SK-N-SH treated with all-trans-retinoic acid at 6 μM for 48 hours (cell line): ENCODE measurements around the gene CETN1.

Source experiments
- RARB ChIP-seq: fragments of 250-450 bp; sonication (Bioruptor Pico); IDR thresholded peaks from 2 replicates; pipeline ENCODE4 v1.8.0; 2021; ENCODE audit warnings: mild to moderate bottlenecking, moderate library complexity
- TOX ChIP-seq: fragments of 250-450 bp; sonication (Bioruptor Pico); IDR thresholded peaks from 2 replicates; pipeline ENCODE4 v1.8.0; 2021; ENCODE audit warnings: mild to moderate bottlenecking, moderate library complexity, borderline replicate concordance
- ZFP30 ChIP-seq: fragments of 450-650 bp; formaldehyde crosslinking; IDR thresholded peaks from 2 replicates; pipeline ENCODE4 v1.5.0; 2022; ENCODE audit warnings: mild to moderate bottlenecking, moderate library complexity

DNA sequence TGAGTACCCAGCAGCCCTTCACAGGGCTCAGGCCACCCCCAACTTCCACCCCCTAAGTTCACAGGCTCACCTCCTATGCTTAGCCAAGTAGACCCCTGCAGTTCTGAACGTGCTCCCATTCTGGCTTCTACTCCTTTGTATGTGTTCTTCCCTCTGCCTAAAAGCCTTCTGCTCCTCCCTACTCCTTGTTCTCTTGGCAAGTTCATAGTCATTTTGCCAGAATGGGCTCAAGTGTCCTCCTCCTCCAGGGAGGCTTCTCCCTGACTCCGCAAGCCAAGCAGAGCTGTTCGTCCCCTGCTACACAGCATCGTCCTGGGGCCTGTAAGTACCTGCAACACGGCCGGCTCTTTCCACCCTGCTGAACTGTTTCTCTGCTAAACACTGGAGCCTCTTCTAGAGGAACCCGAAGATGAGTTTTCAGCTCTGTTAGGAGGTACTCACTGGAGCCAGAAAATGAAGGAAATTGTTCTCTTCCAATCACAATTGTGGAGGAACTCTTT lies 14.6 kb upstream of the CETN1 start:
- TF ChIP-seq RARB (CRISPR knock-in tag) (no peak), ZFP30 (no peak), TOX (CRISPR knock-in tag) (no peak)
